Spleen (tissue), 7 donors: ENCODE measurements around the gene ADAMTSL3.

ENCODE experiments used
- POLR2A ChIP-seq, 3 donors: fragments of 450-650 bp; IDR thresholded peaks; one replicate each; pipeline ENCODE4 v1.5.1; 2017; ENCODE audit warnings: antibody characterized with exemption in 3 of 3, mild to moderate bottlenecking in 1 of 3
- TF ChIP-seq, protein P1 (sequence below), 11 experiments: fragments of 200-600 bp in 7 of 11; fragments of 450-650 bp in 4 of 11; sonication (generic) in 4 of 11; IDR thresholded peaks in 8 of 11; conservative IDR thresholded peaks in 3 of 11; 1 replicate in 7 of 11; 2 replicates in 4 of 11; pipeline versions ENCODE4 v1.4.0 to v1.8.0; 2016 to 2021; ENCODE audit warnings: antibody characterized with exemption in 11 of 11, inconsistent platforms in 4 of 11, mild to moderate bottlenecking in 1 of 11
- donor health status: DM: no; HTN: no; CAD: no; lungs with moderate emphysema.
- donor health status: DM: no; HTN: no; CAD: no.
- donor health status: DM: no; HTN: no; CAD: no.

DNA sequence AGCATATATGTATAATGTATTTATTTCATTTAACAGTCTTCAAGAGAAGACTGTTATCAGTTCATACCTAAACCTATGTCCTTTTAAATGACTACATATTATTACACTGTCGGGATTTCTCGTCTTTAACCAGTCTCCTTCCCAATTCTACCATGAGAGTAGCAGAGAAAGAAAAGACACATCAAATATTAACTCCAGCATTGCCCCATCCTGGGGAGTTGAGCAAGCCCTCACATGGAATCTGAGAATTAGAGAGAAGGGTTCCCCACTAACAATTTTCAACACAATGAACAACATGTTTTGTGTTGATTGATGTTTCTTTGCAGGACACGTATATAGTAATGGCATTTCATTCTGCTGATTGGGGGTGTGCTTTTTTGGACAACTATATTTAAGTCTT is 257.4 kb downstream of the ADAMTSL3 start:
- TF ChIP-seq, protein P1, sequence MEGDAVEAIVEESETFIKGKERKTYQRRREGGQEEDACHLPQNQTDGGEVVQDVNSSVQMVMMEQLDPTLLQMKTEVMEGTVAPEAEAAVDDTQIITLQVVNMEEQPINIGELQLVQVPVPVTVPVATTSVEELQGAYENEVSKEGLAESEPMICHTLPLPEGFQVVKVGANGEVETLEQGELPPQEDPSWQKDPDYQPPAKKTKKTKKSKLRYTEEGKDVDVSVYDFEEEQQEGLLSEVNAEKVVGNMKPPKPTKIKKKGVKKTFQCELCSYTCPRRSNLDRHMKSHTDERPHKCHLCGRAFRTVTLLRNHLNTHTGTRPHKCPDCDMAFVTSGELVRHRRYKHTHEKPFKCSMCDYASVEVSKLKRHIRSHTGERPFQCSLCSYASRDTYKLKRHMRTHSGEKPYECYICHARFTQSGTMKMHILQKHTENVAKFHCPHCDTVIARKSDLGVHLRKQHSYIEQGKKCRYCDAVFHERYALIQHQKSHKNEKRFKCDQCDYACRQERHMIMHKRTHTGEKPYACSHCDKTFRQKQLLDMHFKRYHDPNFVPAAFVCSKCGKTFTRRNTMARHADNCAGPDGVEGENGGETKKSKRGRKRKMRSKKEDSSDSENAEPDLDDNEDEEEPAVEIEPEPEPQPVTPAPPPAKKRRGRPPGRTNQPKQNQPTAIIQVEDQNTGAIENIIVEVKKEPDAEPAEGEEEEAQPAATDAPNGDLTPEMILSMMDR (IDR thresholded peaks at IDR 0.05 in 8 of 11, conservative IDR thresholded peaks at IDR 0.05 in 3 of 11) = no peak
- TF ChIP-seq POLR2A (IDR thresholded peaks at IDR 0.05) = no peak
